VCaP (cell line): ENCODE results near the gene POC1A.

Experiments used
- H3K27ac ChIP-seq: fragments of 450-650 bp; 2 replicates; pipeline ENCODE4 v1.5.1; 2017
- TF ChIP-seq, protein P1 (sequence below): fragments of 450-650 bp; conservative IDR thresholded peaks from 2 replicates; pipeline ENCODE4 v1.5.1; 2017; ENCODE audit warnings: mild to moderate bottlenecking, moderate library complexity

POC1A gene

DNA sequence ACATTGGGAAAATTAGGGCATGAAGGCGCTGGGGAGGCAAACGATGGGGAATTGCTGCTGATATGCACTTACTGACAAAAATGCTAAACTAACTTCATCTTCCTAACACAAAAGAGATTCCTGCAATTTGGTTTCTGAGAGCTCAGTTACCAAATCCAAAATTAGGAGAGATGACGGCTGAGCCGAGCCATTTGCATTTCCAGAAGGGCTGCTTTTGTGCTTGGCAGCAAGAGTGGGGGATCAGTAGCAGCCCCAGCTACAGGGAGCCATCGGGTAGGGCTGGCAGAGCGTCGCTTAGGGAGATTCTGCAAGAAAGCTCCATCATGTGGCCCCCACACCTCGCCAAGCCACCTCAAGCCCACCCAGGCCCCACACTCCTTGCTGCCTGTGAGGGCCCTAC, 81.8 kb downstream of the POC1A start:
- H3K27ac ChIP-seq, result no peak overlapping the region
- TF ChIP-seq, protein P1, sequence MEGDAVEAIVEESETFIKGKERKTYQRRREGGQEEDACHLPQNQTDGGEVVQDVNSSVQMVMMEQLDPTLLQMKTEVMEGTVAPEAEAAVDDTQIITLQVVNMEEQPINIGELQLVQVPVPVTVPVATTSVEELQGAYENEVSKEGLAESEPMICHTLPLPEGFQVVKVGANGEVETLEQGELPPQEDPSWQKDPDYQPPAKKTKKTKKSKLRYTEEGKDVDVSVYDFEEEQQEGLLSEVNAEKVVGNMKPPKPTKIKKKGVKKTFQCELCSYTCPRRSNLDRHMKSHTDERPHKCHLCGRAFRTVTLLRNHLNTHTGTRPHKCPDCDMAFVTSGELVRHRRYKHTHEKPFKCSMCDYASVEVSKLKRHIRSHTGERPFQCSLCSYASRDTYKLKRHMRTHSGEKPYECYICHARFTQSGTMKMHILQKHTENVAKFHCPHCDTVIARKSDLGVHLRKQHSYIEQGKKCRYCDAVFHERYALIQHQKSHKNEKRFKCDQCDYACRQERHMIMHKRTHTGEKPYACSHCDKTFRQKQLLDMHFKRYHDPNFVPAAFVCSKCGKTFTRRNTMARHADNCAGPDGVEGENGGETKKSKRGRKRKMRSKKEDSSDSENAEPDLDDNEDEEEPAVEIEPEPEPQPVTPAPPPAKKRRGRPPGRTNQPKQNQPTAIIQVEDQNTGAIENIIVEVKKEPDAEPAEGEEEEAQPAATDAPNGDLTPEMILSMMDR, result no peak

GRCh38 chr3:52072020-52072419, 82.2 kb downstream of the POC1A start:
- H3K27ac ChIP-seq, result no peak overlapping the region
- TF ChIP-seq, protein P1, result no peak

GRCh38 chr3:52070724-52071621, 83.2 kb downstream of the POC1A start:
- TF ChIP-seq, protein P1, result no peak
- no peak overlapping the region for H3K27ac ChIP-seq

- no peak overlapping the region for H3K27ac ChIP-seq
- TF ChIP-seq, protein P1, result no peak
Observed at GRCh38 chr3:52069855-52070254, 84.4 kb downstream of the POC1A start.

DNA sequence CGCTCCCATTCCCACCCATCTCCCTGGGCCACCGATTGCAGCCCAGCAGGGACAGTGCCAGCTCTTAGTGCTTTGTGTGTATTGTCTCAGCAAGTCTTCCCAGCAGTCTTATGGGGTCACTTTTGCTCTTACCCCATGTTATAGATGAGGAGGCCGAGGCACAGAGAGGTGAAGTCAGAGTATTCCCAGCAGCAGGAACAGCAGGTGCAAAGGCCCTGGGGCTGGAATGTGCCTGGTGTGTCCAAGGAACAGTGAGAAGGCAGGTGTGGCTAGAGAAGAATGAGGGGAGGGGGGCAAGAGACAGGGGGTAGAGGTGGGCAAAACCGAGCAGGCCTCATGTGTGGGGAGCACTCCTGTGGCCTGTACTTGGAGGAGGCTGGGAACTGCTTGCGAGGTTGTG, 85.1 kb downstream of the POC1A start:
- H3K27ac ChIP-seq, result no peak overlapping the region
- TF ChIP-seq, protein P1, result no peak

DNA sequence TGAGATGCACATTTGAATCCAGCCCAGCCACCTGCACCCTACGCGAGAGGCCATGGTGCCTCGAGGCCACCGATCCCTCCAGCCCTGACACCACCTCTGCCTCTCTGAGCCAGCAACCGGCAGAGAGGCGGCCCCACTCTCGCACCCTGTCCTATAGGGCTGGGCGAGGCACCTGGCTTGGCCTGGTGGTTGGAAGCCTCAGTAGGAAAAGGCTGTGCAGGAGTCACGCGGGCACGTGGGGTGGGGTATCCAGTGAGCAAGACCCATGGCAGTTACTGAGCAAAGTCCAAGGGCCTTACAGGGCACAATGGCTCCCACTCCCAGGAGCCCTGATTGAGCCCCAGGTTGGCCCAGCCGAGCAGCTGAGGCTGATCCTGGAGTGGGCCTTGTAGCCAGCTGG, 85.5 kb downstream of the POC1A start:
- H3K27ac ChIP-seq, result no peak overlapping the region
- TF ChIP-seq, protein P1, result no peak

- no peak overlapping the region for H3K27ac ChIP-seq
- TF ChIP-seq, protein P1, result no peak
Observed at GRCh38 chr3:52068055-52068571, 86.1 kb downstream of the POC1A start.
